Measurements from ENCODE around the gene RFC3.
"Not testable (repeated sequence)": the region's sequence is repeated elsewhere in the genome, so short reads cannot be mapped to it uniquely, and the experiment has no call there.

RFC3 gene

GRCh38 chr13:33817901-33818706 lies at the start of gene RFC3:
Gene RFC3, plus strand, starts transcription at chr13:33818149. Its CDS starts 30 bp downstream, at chr13:33818179.
- in situ Hi-C loops (cut with HindIII; ENCODE audit: low sequenced_read_pairs), result no loop called here

- in situ Hi-C loops (cut with HindIII; ENCODE audit: low sequenced_read_pairs), result no loop called here
Measured at GRCh38 chr13:33771296-33771695, 46.7 kb upstream of the RFC3 start.

GRCh38 chr13:33773790-33774462 lies 44.0 kb upstream of the RFC3 start:
- in situ Hi-C loops (cut with HindIII; ENCODE audit: low sequenced_read_pairs), result no loop called here

GRCh38 chr13:33775339-33776108 lies 42.4 kb upstream of the RFC3 start:
- in situ Hi-C loops (cut with HindIII; ENCODE audit: low sequenced_read_pairs), result no loop called here

GRCh38 chr13:33776239-33776881 lies 41.6 kb upstream of the RFC3 start:
- in situ Hi-C loops (cut with HindIII; ENCODE audit: low sequenced_read_pairs), result no loop called here

GRCh38 chr13:33782631-33783030 lies 35.3 kb upstream of the RFC3 start:
- in situ Hi-C loops (cut with HindIII; ENCODE audit: low sequenced_read_pairs), result no loop called here

GRCh38 chr13:33783212-33783611 lies 34.7 kb upstream of the RFC3 start:
- in situ Hi-C loops (cut with HindIII; ENCODE audit: low sequenced_read_pairs), result not testable (repeated sequence)

GRCh38 chr13:33784738-33785137 lies 33.2 kb upstream of the RFC3 start:
- in situ Hi-C loops (cut with HindIII; ENCODE audit: low sequenced_read_pairs), result no loop called here

GRCh38 chr13:33785384-33785783 lies 32.6 kb upstream of the RFC3 start:
- in situ Hi-C loops (cut with HindIII; ENCODE audit: low sequenced_read_pairs), result no loop called here

- in situ Hi-C loops (cut with HindIII; ENCODE audit: low sequenced_read_pairs), result no loop called here
Measured at GRCh38 chr13:33787051-33787591, 30.8 kb upstream of the RFC3 start.

GRCh38 chr13:33789066-33789606 lies 28.8 kb upstream of the RFC3 start:
- in situ Hi-C loops (cut with HindIII; ENCODE audit: low sequenced_read_pairs), result no loop called here

GRCh38 chr13:33789739-33790138 lies 28.2 kb upstream of the RFC3 start:
- in situ Hi-C loops (cut with HindIII; ENCODE audit: low sequenced_read_pairs), result no loop called here

- in situ Hi-C loops (cut with HindIII; ENCODE audit: low sequenced_read_pairs), result no loop called here
Measured at GRCh38 chr13:33793726-33794125, 24.2 kb upstream of the RFC3 start.

- in situ Hi-C loops (cut with HindIII; ENCODE audit: low sequenced_read_pairs), result no loop called here
Measured at GRCh38 chr13:33794576-33794975, 23.4 kb upstream of the RFC3 start.

- in situ Hi-C loops (cut with HindIII; ENCODE audit: low sequenced_read_pairs), result no loop called here
Measured at GRCh38 chr13:33796095-33796494, 21.9 kb upstream of the RFC3 start.

GRCh38 chr13:33797622-33798021 lies 20.3 kb upstream of the RFC3 start:
- in situ Hi-C loops (cut with HindIII; ENCODE audit: low sequenced_read_pairs), result no loop called here

- in situ Hi-C loops (cut with HindIII; ENCODE audit: low sequenced_read_pairs), result no loop called here
Measured at GRCh38 chr13:33798023-33798422, 19.9 kb upstream of the RFC3 start.

- in situ Hi-C loops (cut with HindIII; ENCODE audit: low sequenced_read_pairs), result no loop called here
Measured at GRCh38 chr13:33799950-33800592, 17.9 kb upstream of the RFC3 start.

GRCh38 chr13:33800646-33801186 lies 17.2 kb upstream of the RFC3 start:
- in situ Hi-C loops (cut with HindIII; ENCODE audit: low sequenced_read_pairs), result no loop called here
